ENCODE measurements around the gene PTPRN2.

DNA sequence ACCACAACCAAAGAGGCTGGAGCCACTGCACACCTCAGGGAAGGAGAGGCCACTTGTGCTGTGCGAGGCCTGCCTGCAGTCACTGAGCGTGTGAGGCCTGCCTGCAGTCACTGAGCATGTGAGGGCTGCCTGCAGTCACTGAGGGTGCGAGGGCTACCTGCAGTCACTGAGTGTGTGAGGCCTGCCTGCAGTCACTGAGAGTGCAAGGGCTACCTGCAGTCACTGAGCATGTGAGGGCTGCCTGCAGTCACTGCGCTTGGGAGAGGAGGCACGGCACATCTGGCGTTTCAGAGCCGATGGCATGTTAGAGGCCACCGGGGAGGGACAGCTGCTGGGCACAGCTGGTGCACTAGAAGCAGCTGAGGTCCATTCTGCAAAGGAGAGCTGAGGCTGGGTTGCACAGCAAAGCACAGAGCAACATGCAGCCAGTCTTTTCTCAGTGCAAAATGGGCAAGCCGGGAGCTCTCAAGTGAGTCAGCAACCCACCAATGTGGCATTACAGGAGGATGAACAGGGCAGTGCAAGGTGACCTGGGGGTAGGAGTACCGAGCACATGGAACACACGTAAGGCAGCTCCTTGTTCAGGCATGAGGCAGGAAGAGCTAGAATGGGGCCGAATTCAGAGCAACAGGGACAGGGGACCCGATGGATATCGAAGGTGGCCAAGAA lies 540.1 kb downstream of the PTPRN2 start:
- TF ChIP-seq, protein P1, sequence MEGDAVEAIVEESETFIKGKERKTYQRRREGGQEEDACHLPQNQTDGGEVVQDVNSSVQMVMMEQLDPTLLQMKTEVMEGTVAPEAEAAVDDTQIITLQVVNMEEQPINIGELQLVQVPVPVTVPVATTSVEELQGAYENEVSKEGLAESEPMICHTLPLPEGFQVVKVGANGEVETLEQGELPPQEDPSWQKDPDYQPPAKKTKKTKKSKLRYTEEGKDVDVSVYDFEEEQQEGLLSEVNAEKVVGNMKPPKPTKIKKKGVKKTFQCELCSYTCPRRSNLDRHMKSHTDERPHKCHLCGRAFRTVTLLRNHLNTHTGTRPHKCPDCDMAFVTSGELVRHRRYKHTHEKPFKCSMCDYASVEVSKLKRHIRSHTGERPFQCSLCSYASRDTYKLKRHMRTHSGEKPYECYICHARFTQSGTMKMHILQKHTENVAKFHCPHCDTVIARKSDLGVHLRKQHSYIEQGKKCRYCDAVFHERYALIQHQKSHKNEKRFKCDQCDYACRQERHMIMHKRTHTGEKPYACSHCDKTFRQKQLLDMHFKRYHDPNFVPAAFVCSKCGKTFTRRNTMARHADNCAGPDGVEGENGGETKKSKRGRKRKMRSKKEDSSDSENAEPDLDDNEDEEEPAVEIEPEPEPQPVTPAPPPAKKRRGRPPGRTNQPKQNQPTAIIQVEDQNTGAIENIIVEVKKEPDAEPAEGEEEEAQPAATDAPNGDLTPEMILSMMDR (conservative IDR thresholded peaks at IDR 0.05; ENCODE audit: low read length) = no peak
- TF ChIP-seq EZH2phosphoT487 (IDR thresholded peaks at IDR 0.05; ENCODE audit: borderline replicate concordance, low read depth, low read length) = no peak

Data from OCI-LY7 (cell line).